ENCODE results near the gene PITPNC1.

Gene PITPNC1

DNA sequence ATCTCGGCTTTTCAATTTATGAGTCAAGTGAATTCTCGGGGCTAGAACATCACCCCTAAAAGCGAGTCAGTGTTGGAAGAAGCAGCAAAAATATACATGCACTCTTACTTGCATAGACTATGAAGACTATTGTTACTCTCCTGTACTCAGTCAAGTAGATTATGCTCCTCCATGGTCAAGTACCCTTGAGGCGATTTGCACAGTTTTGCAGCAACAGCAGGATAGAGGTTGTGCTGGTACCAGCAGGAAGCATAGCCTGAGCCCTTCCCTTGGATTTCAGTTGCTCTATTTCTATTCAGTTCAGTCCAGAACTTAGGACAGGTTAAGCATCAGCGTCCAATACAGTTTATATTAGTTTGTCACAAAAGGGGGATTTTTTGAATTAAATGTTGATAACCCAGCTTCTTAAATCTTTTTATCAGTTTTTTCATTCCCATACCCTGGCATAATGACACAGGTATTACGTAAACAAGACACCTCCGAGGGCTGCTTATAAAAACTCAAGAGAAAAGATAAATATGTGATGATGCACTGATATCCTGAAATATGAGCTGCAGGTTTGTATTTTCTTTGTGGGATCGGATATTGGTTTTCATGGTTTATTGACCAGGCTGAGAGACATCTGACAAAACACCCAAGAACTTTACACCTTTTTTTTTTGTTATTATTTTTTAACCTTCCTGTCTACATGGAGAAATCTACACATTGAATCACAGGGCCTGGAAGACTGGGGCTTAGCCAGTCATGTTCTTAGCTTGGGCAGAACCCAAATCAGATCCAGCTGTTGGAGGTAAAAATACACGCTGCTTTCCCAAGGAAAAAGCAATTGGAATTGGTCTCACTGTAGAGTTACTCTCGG is 144.1 kb downstream of the PITPNC1 start:
- TF ChIP-seq, protein P1, sequence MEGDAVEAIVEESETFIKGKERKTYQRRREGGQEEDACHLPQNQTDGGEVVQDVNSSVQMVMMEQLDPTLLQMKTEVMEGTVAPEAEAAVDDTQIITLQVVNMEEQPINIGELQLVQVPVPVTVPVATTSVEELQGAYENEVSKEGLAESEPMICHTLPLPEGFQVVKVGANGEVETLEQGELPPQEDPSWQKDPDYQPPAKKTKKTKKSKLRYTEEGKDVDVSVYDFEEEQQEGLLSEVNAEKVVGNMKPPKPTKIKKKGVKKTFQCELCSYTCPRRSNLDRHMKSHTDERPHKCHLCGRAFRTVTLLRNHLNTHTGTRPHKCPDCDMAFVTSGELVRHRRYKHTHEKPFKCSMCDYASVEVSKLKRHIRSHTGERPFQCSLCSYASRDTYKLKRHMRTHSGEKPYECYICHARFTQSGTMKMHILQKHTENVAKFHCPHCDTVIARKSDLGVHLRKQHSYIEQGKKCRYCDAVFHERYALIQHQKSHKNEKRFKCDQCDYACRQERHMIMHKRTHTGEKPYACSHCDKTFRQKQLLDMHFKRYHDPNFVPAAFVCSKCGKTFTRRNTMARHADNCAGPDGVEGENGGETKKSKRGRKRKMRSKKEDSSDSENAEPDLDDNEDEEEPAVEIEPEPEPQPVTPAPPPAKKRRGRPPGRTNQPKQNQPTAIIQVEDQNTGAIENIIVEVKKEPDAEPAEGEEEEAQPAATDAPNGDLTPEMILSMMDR (IDR thresholded peaks at IDR 0.05; ENCODE audit: borderline replicate concordance, control extremely low read depth, extremely low read depth, insufficient read depth, missing control alignments), result no peak
- DNase-seq (ENCODE audit: low spot score), result no peak
- in situ Hi-C loops (cut with MboI; ENCODE audit: low sequenced_read_pairs, unreplicated experiment), result no loop called here

DNA sequence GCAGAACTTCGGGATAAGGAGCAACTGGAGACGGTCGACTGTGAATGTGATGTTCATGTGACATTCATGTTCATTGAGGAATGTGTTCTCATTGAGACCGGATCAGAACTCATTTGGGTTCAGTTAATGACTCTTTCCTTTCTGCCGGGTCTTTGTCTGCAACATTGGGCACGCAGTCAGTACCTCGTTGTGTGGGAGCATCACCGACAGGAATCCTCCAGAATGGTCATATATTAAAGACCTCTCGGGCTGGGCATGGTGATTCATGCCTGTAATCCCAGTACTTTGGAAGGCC is 144.6 kb downstream of the PITPNC1 start:
- in situ Hi-C loops (cut with MboI; ENCODE audit: low sequenced_read_pairs, unreplicated experiment), result no loop called here
- DNase-seq (ENCODE audit: low spot score), result no peak
- TF ChIP-seq, protein P1 (IDR thresholded peaks at IDR 0.05; ENCODE audit: borderline replicate concordance, control extremely low read depth, extremely low read depth, insufficient read depth, missing control alignments), result no peak

DNA sequence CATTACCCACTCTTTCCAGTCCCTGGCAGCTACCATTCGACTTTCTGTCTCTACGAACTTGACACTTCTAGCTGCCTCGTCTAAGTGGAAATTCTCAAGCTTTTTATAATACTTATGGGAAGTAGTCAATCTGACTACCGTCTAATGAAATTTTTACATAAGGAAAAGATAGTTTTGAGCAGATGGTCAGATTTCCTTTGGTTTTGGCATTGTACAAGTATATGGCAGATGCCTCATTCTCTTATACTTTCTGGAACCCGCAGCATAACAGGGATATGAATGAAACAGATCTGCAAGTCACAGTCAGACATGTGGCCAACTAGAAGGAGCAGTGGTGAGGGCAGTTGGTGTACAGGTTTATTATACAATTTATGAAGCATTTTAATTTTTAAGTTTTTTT is 146.0 kb downstream of the PITPNC1 start:
- in situ Hi-C loops (cut with MboI; ENCODE audit: low sequenced_read_pairs, unreplicated experiment), result no loop called here
- TF ChIP-seq, protein P1 (IDR thresholded peaks at IDR 0.05; ENCODE audit: borderline replicate concordance, control extremely low read depth, extremely low read depth, insufficient read depth, missing control alignments), result no peak
- DNase-seq (ENCODE audit: low spot score), result no peak

DNA sequence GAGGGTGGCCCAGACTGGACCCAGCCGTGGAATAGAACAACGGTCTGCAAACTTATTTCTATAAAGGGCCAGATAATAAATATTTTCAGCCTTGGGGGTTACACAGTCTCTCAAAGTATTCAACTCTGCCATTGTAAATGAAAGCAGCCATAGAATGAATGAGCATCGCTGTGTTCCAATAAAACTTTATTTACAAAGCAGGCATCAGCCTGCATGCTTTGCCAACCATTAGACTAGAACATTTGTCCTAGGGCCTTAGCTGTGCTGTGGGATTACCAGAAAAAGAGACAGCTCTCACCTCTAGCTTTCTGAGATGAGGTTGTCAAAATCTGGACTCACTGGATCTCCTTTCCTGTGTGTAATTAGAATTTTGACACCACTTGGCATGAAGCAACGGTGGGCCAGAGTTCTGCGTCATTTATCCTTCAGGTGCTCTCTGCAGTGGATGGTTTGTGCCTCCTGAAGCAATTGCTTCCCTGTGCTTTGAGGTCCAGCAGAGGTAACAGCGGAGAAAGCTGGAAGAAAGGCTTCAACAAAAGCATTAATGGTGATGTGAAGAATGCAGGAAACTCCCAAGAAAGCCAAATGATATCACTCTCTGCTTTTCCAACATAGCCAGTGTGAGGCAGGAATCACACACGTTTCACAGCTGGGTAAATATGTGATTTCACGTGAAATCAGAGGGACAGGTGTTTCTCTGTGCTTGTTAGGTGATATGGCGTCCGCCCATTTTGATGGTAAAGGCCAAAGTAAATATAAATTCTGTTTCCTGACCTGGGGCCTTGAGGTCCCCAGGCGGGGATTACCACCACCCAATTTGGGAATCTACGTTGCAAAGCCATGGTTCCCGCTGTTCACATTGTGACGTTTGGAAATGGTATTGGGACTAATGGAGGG is 148.4 kb downstream of the PITPNC1 start:
- in situ Hi-C loops (cut with MboI; ENCODE audit: low sequenced_read_pairs, unreplicated experiment), result no loop called here
- TF ChIP-seq, protein P1 (IDR thresholded peaks at IDR 0.05; ENCODE audit: borderline replicate concordance, control extremely low read depth, extremely low read depth, insufficient read depth, missing control alignments), result no peak
- DNase-seq (ENCODE audit: low spot score), result no peak

DNA sequence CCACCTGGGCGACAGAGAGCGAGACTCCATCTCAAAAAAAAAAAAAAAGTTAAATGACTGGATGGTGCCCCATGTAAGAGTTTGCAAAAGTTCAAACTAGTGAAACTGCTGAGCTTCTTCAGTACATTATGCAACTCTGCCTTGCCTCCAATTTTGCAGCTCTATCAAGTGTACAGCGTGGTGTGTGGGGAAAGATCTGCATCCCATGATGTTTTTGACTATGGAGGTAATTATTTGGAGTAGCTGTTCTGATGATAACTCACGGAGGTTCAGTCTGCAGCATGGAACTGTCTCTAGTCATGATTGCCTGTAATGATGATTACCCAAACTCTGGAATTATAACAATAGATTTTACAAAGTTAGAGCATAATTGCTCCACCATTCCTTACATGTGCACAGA is 149.6 kb downstream of the PITPNC1 start:
- DNase-seq (ENCODE audit: low spot score), result no peak
- TF ChIP-seq, protein P1 (IDR thresholded peaks at IDR 0.05; ENCODE audit: borderline replicate concordance, control extremely low read depth, extremely low read depth, insufficient read depth, missing control alignments), result no peak
- in situ Hi-C loops (cut with MboI; ENCODE audit: low sequenced_read_pairs, unreplicated experiment), result no loop called here

DNA sequence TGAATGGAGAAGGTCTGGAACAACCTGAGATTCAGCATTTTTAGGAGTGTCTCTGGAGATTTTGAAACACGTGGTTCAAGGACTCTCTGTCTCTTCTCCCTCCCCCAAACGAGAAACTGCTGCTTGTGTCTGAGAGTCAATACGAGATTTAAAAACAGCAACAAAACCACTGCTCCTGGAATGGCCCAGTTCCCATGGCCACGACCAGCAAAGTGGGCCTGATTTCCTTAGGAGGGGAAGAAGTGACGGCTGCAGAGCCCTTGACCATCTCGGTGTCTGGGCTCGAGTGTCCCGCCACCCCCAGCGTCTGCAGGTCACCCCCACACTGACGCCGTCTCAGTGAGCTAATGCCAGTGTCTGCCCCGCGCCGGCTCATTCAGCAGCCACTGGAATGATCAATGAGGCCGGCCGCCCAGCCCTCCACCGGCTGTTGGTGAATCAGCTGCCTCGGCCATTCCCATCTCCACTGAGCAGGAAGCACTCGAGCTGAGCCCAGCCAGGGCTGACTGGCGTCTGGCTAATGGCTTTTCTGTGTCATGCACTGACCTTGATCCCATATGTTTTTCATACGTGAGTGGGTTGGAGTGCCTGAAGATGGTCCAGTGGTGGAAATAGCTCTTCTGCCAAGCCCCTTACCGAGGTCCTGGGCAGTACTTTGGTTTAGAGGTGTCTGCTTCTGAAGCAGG is 151.8 kb downstream of the PITPNC1 start:
- in situ Hi-C loops (cut with MboI; ENCODE audit: low sequenced_read_pairs, unreplicated experiment), result no loop called here
- TF ChIP-seq, protein P1 (IDR thresholded peaks at IDR 0.05; ENCODE audit: borderline replicate concordance, control extremely low read depth, extremely low read depth, insufficient read depth, missing control alignments), result no peak

More for the DNA sequence above, 151.8 kb downstream of the PITPNC1 start:
- DNase-seq (ENCODE audit: low spot score), result no peak
